ENCODE measurements around the gene TNFSF10. TPM values are rescaled to one million over a fixed set of nuclear protein-coding genes. Genes with fewer than 3 reads are reported as not detected.

Gene TNFSF10
- total and polyA plus RNA-seq, 2 of the 4 experiments (the other 2 are of a cell fraction), result 0.63 to 1.3 TPM

- Histone ChIP-seq H3K4ac (ENCODE audit: low read depth, low read length) (no peak overlapping the region), H4K91ac (ENCODE audit: insufficient read depth, low read depth, low read length) (no peak overlapping the region), H2AK5ac (ENCODE audit: low read depth, low read length) (no peak overlapping the region), H3K56ac (ENCODE audit: extremely low read depth, insufficient read depth, low read length) (no peak overlapping the region), H2AFZ (replicated peaks; ENCODE audit: low read length, poor library complexity) (no peak overlapping the region), H3K23ac (ENCODE audit: low read depth, low read length) (no peak overlapping the region), H3K9ac (ENCODE audit: low read depth, low read length) (no peak overlapping the region), H3K4me1 (ENCODE audit: control insufficient read depth, insufficient read depth, low read length) (peaks cover 4% of the 10 kb centered on the region), H3K9me3 (ENCODE audit: control insufficient read depth, insufficient read depth, low read length) (no peaks in the 10 kb centered on the region), H4K20me1 (ENCODE audit: insufficient read depth, low read length) (no peaks in the 10 kb centered on the region), H3K14ac (replicated peaks; ENCODE audit: low read depth, low read length) (no peak overlapping the region), H3K36me3 (ENCODE audit: control insufficient read depth, insufficient read depth, low read length) (no peaks in the 10 kb centered on the region), H2AK9ac (replicated peaks; ENCODE audit: low read depth, low read length, poor library complexity) (no peak overlapping the region), H2BK20ac (ENCODE audit: low read depth, low read length) (no peak overlapping the region), H3K79me1 (ENCODE audit: low read depth in 1 of 2, low read length in 2 of 2) (no peaks in the 10 kb centered on the region), H3K18ac (ENCODE audit: low read depth, low read length) (no peak overlapping the region), H2BK5ac (ENCODE audit: low read depth, low read length, poor library complexity, severe bottlenecking) (no peak overlapping the region), H4K5ac (ENCODE audit: low read depth, low read length) (no peak overlapping the region), H2BK120ac (ENCODE audit: low read depth, low read length) (no peak overlapping the region), H3K27ac (ENCODE audit: insufficient read depth, low read length) (no peak overlapping the region), H3K27me3 (ENCODE audit: control insufficient read depth, insufficient read depth, low read length) (peaks cover 2% of the 10 kb centered on the region; the same call in 1 of the 2 replicates), H2BK15ac (ENCODE audit: low read depth, low read length) (no peak overlapping the region), H3K4me3 (ENCODE audit: insufficient read depth, low read depth, low read length) (no peak overlapping the region), H3K4me2 (ENCODE audit: low read depth, low read length) (no peak overlapping the region), H3K9me1 (ENCODE audit: insufficient read depth, low read length) (no peaks in the 10 kb centered on the region), H4K8ac (ENCODE audit: low read depth in 2 of 2, low read length in 2 of 2) (no peak overlapping the region)
- TF ChIP-seq CTCF (conservative IDR thresholded peaks at IDR 0.05; ENCODE audit: low read depth, low read length), result no peak
- TF ChIP-seq CHD1 (IDR thresholded peaks at IDR 0.05; ENCODE audit: low read depth, low read length), result no peak
- TF ChIP-seq RCOR1 (IDR thresholded peaks at IDR 0.05; ENCODE audit: insufficient replicate concordance, low read length), result no peak
- TF ChIP-seq RAD21 (IDR thresholded peaks at IDR 0.05; ENCODE audit: low read length), result no peak
- TF ChIP-seq ELK1 (IDR thresholded peaks at IDR 0.05; ENCODE audit: borderline replicate concordance, low read depth, low read length), result no peak
- TF ChIP-seq CEBPB (IDR thresholded peaks at IDR 0.05; ENCODE audit: low read depth, low read length), result no peak
- TF ChIP-seq NFE2L2 (IDR thresholded peaks at IDR 0.05; ENCODE audit: low read depth, low read length), result no peak
- TF ChIP-seq MXI1 (IDR thresholded peaks at IDR 0.05; ENCODE audit: borderline replicate concordance, low read depth, low read length), result no peak
- no peak for TF ChIP-seq POLR2A (IDR thresholded peaks at IDR 0.05; ENCODE audit: low read depth, low read length)
- no peak for TF ChIP-seq FOS (IDR thresholded peaks at IDR 0.05; ENCODE audit: low read depth, low read length)
- TF ChIP-seq RFX5 (IDR thresholded peaks at IDR 0.05; ENCODE audit: low read depth, low read length), result no peak
- BruUV-seq (replicated peaks), result no TSS peak
- intact Hi-C loops (cut with micrococcal nuclease), result no loop called here
- DNase-seq, result no peak
- POLR2A ChIA-PET (ENCODE audit: unreplicated experiment), result no interaction called here
- ATAC-seq (ENCODE audit: low read depth), result no peak
- in situ Hi-C loops (cut with MboI; ENCODE audit: low sequenced_read_pairs), result no loop called here
- CTCF ChIA-PET, result no interaction called here
- dilution Hi-C loops (cut with HindIII; ENCODE audit: low sequenced_read_pairs, unreplicated experiment), result no loop called here
Observed at GRCh38 chr3:172465281-172465680, 57.9 kb downstream of the TNFSF10 start.
